Activated CD8-positive, alpha-beta memory T cell treated with anti-CD3 and anti-CD28 coated beads, Interleukin-2, amount 50 U/mL, for 4 hours (primary cell): Measurements from ENCODE around the gene NHERF2.

Experiments
- DNase-seq: peaks from one replicate; pipeline ENCODE4 v3.0.0-alpha.2; 2020

The NHERF2 gene

GRCh38 chr16:2084895-2085625, 58.4 kb downstream of the NHERF2 start:
- DNase-seq: no peak

GRCh38 chr16:2085669-2086068, 59.0 kb downstream of the NHERF2 start:
- no peak for DNase-seq

GRCh38 chr16:2086106-2086742, 59.5 kb downstream of the NHERF2 start:
- no peak for DNase-seq

- no peak for DNase-seq
These were observed 60.4 kb downstream of the NHERF2 start for GRCh38 chr16:2086812-2087747.

GRCh38 chr16:2087748-2088631, 61.3 kb downstream of the NHERF2 start:
- no peak for DNase-seq
